EH (cell line): ENCODE results near the gene PRDM11.

Source experiments
- DNase-seq: peaks from one replicate; pipeline ENCODE4 v3.0.0-alpha.2; 2015; ENCODE audit warnings: low read depth

The PRDM11 gene

DNA sequence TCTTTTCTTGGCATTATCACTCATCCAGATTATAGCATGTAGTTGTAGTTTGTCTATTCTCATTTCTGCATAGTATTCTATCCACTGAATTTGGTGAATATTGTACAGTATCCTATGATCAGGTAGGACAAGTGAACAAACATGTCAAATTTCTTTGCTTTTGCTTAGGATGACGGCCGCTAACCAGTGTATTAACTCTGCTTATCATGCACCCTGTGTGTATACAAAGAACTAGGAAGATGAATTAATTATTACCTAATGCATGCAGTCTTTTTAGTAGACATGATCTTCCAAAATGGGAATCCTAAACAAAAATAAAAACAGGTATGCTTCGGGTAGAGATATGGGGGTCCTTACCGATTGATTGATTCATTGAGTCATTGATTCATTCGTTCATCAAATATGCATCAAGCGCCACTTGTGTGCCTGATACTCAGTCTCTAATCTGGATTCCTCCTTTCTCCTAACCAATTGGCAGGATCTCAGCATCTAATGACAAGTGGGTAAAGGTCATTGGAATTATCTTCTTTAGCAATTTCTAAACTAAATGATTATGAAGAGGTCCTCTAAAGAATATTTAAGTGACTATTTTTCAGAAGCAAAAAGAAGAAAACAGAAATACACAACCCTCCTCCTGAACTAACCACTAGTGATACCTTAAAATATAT is 27.9 kb downstream of the PRDM11 start:
- DNase-seq: no peak

DNA sequence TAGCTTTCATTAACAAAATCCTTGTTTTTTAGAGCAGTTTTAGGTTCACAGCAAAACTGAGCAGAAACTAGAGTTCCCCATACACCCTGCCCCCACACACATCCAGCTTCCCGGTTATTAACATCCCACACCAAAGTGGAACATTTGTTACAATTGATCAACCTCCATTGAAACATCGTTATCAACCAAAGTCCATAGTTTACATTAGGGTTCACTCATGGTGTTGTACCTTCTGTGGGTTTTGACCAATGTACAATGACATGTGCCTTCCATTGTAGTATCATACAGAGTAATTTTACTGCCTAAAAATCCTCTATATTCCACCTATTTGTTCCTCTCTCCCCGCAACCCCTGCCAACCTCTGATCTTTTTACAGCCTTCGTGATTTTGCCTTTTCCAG is 28.5 kb downstream of the PRDM11 start:
- DNase-seq: no peak

DNA sequence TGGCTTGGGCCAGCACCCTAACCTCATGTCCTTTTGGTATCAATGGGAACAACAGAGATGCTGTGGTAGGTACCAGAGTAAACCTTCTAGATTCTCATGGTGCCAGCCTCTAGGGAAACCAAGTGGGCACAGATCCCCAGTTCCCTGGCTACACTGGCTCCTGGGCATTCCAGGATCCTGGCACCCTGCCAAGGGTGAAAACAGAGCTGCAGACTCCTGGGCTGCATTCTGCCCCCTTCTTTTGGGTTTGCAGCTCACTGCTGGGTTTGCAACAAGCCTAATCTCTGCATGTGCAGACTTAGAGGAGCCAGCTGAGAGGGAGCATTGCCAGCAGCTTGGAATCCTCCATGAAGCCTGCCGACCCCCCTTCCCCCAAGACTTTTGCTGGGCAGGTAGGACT is 30.6 kb downstream of the PRDM11 start:
- DNase-seq: no peak

DNA sequence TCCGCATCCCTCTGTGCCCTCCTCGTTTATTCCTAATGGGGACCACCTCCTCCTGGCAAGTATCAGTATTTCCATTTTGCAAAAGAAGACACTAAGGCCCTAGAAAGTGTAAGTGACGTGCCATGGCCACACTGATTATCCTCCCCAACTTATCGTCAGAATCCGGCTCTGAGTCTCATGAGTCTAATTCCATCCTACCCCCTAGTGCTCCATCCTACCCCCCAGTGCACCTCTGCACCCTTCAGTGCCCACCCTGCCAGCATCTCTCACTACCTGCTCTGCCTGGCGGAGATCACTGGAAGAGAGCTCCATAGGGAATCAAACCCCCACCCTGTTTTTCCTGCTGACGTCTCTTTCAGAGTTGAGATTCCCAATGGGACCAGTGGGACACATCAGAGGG is 31.8 kb downstream of the PRDM11 start:
- DNase-seq: no peak

DNA sequence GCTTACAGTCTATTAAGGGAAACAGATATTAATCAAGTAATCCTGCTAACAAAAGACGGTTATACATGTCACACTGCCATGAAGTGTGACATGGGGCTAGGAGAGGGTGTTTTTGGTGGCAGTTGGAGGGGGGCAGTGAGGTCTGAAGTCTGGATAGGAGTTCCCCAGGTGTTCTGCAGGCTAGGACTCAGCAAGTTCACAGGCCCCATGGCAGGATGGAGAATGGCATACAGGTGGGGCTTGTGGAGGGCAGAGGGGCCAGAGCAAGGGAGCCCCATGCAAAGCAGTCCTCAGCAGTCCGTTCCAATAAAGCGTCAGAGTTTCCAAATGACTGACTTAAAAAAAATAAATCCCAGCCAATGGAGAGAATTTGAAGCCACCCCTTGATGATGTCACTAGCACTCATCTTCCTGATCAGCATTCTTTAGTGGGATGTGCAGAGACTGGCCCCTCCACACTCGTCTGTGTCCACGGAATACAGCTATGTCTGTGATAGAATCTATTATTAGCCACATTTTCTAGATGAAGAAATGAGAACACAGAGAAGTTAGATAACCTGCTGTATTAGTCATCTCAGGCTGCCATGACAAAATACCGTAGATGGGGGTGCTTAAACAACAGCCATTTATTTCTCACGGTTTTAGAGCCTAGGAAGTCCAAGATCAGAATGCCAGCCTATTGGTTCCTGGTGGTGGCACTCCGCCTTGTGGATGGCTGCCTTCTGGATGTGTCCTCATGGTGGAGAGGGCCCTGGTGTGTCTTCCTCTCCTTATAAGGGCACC is 32.6 kb downstream of the PRDM11 start:
- peak; percentile 74 for DNase-seq

DNA sequence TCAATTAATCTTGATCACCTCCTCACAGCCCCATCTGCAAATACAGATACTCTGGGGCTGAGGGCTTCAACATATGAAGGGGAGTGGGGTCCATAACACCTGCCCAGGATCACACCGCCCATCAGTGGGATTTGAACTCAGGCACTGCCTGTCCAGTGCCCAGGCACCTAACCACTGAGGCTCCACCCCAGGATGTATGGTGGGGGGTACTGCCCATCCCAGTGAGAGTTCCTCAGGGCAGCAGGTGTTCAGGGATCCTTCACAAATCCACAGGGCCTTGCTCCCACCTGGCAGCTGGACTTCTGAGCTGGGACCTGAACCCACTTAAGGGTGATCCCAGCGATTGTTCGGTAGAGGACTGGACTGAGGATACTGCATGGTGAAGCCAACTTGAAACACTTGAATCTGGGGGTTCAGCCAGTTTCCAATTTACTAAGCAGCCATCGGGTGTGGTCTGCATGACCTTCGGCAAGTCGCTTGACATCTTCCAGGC is 33.3 kb downstream of the PRDM11 start:
- no peak for DNase-seq

DNA sequence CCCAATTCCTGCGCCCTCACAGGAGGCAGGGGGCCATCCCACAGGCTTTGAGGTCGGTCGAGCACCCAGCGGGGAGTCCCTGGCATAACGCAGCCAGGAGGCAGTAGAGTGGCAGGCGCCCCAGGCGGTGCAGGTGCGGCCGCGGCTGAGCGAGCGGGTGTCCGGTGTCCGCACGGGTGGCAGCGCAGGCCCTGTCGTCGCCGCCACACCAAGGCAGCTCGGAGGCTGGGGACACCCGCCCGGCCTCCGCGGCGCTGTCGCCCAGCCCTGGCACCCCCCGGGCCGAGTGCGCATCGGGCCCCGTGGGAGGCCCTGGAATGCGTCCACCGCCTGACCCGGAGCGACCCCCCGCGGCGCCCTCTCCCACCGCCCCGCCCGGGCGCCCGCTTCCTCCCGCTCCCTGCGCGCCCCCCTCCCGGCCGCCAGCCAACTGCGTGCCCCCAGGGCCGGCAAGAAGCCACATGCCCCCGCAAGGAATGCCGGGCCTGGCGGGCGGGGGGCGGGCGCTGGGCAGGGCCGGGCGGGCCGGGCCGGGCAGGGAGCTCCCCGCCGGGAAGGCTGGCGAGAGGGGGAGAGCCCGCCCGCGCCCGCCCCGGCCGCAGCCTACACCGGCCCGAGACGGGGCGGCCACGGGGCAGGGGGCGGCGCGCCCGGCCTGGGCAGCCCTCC is 33.9 kb downstream of the PRDM11 start:
- DNase-seq: peak; percentile 58

DNA sequence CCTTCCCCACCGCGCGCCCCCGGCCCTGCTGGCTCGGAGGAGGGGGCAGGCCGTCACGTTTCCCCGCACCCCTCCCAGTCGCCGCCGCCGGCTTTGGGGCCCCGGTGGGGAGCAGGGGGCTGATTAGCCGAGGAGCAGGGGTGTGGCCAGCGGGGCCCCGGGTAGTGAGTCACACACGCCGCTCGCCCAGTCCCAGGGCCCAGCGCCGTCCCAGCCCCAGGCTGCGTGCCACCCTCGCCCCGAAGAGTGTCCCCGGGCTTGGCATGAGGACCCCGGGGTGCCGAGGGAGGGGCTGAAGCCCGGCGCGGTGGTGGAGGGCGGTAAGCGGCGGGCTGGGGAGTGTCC is 34.4 kb downstream of the PRDM11 start:
- peak; percentile 72 for DNase-seq

DNA sequence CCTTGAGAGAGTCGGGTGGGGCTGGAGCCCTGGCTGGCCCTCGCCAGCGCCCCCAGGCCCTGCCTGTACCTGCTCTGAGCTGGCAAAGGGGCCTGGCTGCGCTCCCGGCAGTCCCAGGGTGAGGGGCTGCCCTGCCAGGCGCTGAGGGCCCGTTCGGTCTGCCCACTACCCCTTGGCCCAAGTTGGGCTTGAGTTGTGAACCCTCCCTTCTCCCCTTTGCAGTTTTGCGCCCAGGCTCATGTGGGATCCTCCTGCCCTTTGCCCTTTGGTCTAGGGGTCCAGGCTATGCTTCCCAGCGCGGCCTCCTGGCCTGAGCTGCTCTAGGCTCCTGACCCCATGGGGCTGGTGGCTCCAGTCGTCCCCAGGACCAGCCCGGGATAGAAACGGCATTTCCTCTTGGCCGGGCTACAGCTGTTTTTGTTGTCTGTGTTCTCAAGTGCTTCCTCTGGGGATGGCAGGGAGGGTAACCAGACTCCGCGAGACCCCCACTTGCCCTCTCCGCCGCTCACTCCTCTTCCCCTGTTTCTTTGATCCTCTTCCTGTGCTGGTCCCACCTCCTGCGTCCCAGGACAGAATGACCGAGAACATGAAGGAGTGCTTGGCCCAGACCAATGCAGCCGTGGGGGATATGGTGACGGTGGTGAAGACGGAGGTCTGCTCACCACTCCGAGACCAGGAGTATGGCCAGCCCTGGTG is 34.9 kb downstream of the PRDM11 start:
- no peak for DNase-seq

DNA sequence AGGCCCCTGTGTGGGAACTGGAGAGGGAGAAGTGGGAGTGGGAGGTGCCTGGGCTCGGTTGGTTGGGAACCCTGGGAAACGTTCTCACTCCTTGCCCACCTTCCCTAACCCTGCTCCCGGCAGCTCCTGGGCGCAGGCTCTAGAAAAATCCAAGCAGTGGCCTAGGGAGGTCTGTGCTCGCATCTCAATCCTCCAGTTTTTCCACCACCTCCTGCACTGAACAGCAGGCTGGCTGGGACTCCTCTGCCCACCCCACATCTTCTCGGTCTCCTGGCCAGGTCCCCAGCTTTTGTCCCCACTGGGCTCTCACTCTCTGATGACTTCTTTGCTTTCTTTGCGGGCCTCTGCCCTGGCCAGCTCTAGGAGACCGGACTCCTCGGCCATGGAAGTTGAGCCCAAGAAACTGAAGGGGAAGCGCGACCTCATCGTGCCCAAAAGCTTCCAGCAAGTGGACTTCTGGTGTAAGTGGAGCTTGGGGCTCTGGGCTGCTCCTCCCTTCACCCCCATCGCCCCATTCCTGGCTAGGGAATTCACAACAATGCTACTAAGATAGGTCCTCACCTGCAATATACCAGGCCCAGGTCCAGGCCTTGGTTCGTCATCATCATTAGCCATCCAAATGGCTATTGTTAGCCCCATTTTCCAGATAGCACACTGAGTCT is 35.6 kb downstream of the PRDM11 start:
- DNase-seq: no peak

DNA sequence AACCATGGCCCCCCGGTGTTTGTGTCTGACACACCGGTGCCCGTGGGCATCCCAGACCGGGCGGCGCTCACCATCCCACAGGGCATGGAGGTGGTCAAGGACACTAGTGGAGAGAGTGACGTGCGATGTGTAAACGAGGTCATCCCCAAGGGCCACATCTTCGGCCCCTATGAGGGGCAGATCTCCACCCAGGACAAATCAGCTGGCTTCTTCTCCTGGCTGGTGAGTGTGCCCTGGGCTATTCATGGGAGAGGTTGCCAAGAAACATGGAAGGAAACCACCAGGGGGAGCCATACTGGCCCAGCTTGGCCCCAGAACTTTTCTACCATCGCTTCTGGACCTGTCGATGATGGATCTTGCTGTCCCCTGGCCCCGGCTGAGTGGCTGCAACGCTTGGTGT is 36.5 kb downstream of the PRDM11 start:
- DNase-seq: peak; percentile 40

DNA sequence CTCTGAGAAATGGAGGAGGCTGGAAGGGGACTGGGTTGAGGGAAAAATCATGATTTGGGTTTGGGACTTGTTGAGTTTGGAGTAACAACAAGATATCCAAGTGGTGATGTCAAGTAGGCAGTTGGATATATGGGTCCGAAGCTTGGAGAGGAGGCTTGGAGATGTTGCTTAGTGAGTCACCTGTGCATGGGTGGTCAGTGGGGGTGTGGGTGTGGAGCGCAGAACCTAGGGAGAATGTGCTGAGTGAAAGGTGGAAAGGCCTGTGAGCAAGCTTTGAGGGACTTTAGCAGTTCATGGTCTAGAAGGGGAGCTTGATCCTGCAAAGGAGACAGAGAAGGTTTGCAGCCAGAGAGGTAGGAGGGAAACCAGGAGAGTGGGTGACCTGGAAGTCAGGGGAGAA is 38.2 kb downstream of the PRDM11 start:
- no peak for DNase-seq

DNA sequence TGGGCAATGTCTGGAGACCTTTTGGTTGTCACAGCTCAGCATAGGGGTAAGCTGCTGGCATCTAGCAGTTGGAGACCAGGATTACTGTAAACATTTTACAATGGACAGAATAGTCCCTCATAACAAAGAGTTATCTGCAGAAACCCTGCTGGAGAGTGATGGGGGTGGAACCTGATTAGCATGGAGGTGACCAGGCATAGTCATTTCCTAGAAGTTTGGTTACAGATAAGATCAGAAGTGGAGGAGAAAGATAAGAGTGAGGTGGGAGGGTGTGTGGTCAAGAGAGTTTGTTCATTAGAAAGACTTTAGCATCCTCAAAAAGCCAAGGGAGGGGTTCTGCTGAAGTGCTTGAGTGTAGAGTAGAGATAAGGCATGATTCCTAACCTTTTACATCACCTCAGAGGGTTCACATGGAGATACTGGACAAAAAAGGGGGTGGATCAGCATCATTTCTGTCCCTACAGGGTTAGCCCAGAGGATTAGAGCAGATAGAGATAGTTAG is 38.8 kb downstream of the PRDM11 start:
- no peak for DNase-seq

DNA sequence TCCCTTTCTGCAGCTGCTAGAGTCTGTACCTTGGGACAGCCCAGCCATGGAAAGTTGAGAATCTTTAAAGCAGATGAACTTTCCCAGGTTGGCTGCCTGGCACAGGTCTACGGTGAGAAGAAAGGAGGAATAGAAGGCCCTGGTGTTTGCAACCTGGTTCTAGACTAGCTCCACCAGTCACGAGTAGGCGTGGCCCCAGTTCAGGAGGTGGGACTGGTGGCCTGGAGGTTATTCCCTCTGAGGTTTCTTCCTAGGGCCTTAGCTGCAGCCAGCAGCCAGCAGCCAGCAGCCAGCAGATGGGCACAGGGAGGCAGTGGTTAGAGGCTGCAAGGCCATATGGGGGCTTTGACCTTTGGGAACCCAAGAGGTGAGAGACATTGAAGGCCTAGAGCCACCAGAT is 40.9 kb downstream of the PRDM11 start:
- no peak for DNase-seq

DNA sequence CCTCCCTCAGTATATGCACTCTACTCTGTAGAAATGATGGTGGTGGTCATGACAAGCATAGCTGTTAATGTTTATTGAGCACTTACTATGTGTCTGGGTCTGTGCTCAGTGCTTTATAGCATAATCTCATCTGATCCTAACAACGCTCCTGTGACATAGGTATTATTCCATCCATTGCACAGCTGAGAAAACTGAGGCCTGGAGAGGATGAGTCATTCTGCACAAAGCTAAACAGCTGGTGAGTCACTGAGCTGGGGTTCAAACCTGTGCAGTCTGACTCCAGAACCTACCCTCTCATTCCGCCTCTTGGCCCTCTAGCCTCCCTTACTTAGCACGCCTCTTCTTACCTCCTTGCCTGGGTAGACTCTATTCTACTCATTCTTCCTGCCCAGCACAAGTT is 41.7 kb downstream of the PRDM11 start:
- DNase-seq: no peak

DNA sequence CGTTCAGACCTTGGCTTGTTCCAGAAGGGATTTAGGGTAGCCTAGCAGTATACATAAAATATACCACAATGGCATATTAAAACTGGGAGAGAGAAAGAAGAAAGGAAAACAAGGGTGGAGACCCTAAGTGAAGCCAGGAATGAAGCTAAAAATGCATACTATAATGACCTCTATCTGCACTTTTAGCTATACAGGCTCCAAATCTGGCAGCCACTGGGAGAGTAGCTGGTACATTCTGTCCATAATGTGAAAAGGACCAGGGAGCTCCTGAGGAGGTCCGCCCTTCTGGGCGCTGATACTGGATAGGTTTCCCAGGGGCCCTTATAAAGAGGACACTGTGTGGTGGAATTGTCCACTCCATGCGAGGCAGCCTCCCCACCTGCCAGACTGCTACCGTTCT is 42.8 kb downstream of the PRDM11 start:
- DNase-seq: no peak

DNA sequence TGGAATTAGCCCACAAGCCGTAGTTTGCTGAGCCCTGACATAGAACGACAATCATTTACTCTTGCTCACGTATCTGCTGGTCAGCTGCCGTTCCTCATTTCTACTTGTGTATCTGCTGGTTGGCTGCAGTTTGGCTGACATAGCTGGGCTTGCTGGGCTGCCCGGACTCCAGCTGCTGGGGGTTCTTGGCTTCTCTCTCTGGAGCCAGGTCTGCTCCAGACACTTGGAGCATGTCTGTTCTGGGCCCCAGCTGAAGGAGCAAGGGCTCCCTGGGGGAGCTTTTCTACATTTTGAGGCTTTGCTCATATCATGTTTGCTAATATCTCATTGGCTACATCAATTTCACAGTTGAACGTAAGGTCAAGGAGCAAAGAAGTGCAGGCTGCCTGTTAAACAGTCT is 47.3 kb downstream of the PRDM11 start:
- no peak for DNase-seq

DNA sequence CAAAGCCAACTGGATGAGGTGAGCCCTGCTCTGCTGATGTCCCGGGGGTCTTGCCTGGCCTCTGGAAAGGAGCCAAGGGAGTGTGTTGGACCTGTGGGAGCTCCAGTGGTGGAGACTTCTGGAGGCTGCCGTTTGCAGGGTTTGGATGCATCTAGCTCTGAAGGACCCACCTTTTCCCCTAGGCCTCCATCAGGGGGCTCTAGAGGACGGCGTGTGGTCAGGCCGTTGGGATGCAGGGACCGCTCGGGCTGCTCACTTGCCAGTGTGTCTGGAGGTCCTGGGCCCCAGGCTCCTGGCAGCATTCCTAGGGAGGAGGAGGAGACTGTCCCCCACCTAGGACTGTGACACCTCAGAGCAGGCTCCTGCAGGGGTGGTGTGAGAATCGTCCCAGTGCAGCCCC is 58.3 kb downstream of the PRDM11 start:
- no peak for DNase-seq

DNA sequence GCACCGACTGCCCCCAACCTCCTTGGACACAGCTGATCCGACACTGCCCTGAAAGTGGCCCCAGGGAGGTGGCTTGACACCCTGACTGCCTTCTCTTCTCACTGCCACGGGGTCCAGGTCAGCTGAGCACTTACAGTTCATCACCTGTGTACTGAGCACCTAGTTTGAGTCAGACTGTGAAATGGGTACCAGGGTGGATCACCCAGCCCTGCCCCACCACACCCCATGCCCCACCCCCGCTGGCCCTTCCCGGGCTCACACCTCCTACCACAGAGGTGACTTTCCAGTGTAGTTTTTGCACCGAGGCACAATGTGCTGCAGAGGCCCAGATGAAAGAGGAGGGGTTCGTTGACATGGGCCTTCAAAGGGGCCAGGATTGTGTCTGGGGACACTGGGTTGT is 59.5 kb downstream of the PRDM11 start:
- DNase-seq: no peak

DNA sequence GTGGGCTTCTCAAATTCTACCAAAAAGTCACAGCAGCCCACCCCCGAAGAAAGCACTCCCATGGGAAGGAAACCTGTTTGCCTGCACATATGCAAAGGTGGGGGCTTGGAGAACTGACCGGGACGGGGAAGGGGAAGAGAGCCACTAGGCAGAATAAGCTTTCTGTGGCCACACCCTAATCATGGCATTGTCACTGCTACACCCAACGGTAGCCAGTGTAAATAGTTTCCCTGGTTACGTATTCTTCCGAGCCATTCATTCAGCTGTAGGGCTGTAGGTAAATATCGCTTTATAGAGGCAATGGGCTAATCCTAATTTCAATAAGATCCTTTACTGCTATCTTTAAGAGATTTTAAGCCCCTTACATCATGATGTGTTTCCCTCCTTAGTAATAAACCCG is 61.7 kb downstream of the PRDM11 start:
- no peak for DNase-seq

DNA sequence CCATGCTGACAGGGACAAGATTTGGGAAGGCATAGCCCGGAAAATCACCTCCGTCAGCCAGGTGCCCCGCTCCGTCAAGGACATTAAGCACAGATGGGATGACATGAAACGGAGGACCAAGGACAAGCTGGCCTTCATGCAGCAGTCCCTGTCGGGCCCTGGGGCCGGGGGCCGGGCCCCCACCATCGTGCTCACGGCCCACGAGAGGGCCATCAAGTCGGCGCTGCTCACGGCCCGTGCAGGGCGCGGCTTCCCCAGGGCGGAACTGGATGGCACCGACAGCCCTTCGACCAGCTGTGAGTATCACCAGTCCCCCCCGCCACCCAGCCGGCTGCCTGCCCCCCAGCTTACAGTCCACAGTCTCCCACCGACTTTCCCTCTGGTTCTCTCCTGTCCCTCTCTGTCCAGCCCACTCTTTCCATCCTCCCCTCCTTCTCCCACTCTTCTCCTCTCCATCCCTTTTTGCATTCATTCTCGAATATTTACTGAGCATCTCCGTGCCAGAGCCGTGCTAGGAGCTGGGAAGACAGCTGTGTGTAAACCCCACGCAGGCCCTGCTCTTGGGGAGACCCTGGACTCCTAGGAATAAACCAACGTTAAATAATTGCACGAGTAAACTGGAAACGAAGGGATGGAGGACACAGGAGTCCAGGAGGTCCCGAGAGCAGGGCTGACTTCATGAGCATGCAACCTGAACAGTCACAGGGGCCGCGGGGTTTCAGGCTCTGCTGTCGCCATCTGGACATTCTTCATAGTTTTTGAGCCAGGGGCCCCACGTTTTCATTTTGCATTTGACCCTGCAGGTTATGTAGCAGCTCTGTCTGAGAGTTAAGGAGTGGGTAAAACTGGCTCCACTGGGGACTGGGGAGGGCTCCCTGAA is 62.8 kb downstream of the PRDM11 start:
- DNase-seq: no peak
